Activated naive CD4-positive, alpha-beta T cell treated with anti-CD3 and anti-CD28 coated beads, Interleukin-2, amount 50 U/mL, for 72 hours (primary cell): ENCODE data around the gene RRAGC. TPM values are rescaled to one million over a fixed set of nuclear protein-coding genes. Genes with fewer than 3 reads are reported as not detected.
A peak's percentile ranks its signal among the peaks of the same experiment; 100 is the strongest.
"Not testable (repeated sequence)": the region's sequence is repeated elsewhere in the genome, so short reads cannot be mapped to it uniquely, and the experiment has no call there.

ENCODE experiments used
- ATAC-seq, 2 donors: fragments of 150-1000 bp; cut with Tn5 transposase; 2 replicates each; pipeline ENCODE4 v1.10.0; 2021; ENCODE audit warnings: mild to moderate bottlenecking in 2 of 2, moderate library complexity in 2 of 2
- DNase-seq, 2 donors: peaks; one replicate each; pipeline ENCODE4 v3.0.0; 2021 to 2022; ENCODE audit warnings: low spot score in 2 of 2
- H3K27ac Mint-ChIP-seq, 2 donors: one replicate each; pipeline ENCODE4 v1.8.0; 2022; ENCODE audit warnings: mild to moderate bottlenecking in 2 of 2, mixed read lengths in 2 of 2
- H3K36me3 Mint-ChIP-seq, 2 donors: one replicate each; pipeline ENCODE4 v1.8.0; 2022; ENCODE audit warnings: mixed read lengths in 2 of 2
- H3K9me3 Mint-ChIP-seq, 2 donors: one replicate each; pipeline ENCODE4 v1.8.0; 2022; ENCODE audit warnings: mixed read lengths in 2 of 2
- total RNA-seq, 2 donors: library from RNA; stranded (reverse); gene quantifications; one replicate each; pipeline ENCODE4 v1.2.3, GENCODE V29; 2022

The RRAGC gene
- total RNA-seq, 2 donors from 2014 or later = 23.3 to 25.0 TPM

DNA sequence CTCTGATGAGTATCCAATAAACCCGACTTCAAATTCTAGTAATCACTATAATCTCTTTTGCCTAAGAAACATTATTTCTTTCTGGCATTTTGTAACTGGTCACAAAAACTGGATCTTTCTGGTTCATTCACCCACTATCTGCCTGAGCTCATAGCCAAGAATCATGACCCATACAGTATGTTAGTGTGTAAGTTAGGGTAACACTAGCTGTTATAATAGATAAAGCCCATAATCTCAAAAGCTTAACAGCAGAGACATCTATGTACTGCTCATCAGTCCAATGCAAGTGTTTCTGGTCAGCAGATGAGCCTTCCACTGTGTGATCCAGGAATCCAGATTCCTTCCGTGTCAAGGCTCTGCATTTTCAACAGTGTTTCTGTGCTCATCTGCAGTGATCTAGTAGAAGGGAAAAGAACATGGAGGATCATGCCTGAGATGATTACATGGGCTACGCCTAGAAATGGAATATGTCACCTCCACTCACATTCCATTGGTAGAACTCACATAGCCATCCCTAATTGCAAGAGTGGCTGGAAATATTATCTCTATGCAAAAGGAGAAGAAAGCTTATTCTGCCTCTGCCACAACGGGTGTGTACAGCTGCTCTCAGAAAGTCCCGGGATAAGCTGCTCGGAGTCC lies 27.7 kb downstream of the RRAGC start:
- DNase-seq = no peak
- no peak overlapping the region for H3K27ac Mint-ChIP-seq
- ATAC-seq = no peak
- H3K9me3 Mint-ChIP-seq = no peaks in the 10 kb centered on the region
- no peaks in the 10 kb centered on the region for H3K36me3 Mint-ChIP-seq

DNA sequence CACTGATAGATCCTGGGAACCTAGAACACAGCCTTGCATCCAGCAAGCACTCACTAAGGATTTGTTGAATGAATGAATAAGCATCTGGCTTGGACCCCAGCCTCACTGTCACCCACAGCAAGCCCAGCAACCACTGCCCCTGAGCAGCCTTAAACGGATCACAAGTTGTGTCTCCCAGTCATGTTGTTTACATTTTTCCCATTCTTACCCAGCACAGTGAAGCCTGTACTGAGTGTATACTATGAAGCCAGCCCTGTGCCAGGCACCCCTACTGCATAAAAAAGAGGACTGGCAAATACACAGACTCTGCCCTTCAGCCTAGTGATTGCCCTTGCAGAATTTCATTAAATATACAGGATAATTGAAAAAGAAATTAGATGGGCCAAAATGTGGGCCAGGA lies 30.2 kb downstream of the RRAGC start:
- no peak for ATAC-seq
- H3K27ac Mint-ChIP-seq = no peak overlapping the region
- no peaks in the 10 kb centered on the region for H3K36me3 Mint-ChIP-seq
- DNase-seq = no peak
- H3K9me3 Mint-ChIP-seq = no peaks in the 10 kb centered on the region

DNA sequence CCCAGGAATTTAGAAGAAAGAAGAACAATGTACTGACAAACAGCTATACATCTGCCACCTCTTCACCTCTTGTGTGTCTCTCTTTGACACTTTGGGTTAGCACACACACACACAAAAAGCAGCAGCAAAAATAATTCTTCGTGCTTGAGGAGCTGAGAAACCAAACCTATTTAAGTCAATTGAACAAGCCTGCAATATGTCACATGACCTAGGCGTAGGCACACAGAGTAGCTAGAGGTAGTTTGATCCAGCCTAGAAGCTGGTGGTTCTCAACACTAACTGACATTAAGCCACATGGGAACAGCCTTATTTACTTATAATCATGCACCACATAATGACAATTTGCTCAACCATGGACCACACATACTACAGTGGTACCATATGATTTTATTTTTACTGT lies 32.3 kb downstream of the RRAGC start:
- ATAC-seq (no peak), DNase-seq (no peak)
- Mint-ChIP-seq H3K36me3 (no peaks in the 10 kb centered on the region), H3K9me3 (no peaks in the 10 kb centered on the region), H3K27ac (no peak overlapping the region)

DNA sequence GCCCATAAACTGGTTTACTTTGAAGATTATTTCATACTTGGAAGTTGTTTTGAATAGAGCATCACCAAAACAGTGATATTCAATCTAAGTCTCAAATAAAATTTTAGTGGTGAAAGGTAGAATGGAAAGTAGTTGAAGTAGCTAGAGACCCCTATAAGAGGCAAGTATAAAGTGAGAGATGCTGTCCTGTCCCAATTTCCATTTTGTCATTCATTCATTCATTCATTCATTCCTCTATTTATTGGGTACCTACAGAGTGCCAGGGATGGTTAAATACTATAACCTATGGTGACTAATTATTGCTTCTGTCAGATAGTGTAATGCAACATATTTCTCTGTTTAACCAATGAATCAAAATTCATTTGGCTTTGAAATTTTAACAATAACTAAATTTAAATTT lies 32.7 kb downstream of the RRAGC start:
- ATAC-seq = no peak
- Mint-ChIP-seq H3K27ac (no peak overlapping the region), H3K9me3 (no peaks in the 10 kb centered on the region), H3K36me3 (no peaks in the 10 kb centered on the region)
- DNase-seq = no peak

DNA sequence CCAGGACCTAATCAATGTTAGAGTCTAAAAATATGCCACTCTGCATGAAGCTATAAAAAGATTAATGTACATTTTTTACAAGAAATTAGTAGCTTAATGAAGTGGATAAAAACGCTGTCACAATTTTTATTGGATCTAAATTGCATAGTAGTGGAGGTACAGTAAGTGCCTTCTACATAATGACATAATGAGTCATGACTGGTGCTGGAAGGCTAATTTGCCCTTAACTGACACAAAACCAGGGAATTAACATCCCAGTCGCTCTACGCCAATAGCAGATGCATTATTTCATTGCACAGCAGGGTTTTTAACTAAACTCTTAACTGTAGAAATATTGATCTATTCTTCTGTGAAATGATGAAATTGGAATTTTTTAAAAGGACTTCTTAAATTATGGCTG lies 33.3 kb downstream of the RRAGC start:
- ATAC-seq = no peak
- no peaks in the 10 kb centered on the region for H3K9me3 Mint-ChIP-seq
- DNase-seq = no peak
- H3K27ac Mint-ChIP-seq = no peak overlapping the region
- H3K36me3 Mint-ChIP-seq = no peaks in the 10 kb centered on the region

DNA sequence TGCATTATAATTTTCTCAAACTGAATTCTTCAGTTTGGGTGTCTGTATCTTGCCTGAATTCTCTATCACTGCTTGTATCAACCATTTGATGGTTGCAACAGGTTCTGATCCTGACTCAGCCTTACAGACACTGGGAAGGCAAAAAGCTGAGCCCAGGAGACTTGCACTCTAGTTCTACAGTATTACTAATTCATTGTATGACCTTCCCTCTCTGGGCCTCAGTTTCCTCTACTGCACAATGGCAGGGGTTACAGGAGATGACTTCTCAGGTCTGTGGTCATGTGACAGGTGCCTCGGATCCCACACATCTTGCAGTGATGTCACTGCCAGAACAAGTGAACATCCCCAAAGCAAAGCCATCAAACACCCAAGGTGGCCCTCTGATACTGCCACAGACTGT lies 38.7 kb downstream of the RRAGC start:
- H3K27ac Mint-ChIP-seq = no peak overlapping the region
- no peak for ATAC-seq

DNA sequence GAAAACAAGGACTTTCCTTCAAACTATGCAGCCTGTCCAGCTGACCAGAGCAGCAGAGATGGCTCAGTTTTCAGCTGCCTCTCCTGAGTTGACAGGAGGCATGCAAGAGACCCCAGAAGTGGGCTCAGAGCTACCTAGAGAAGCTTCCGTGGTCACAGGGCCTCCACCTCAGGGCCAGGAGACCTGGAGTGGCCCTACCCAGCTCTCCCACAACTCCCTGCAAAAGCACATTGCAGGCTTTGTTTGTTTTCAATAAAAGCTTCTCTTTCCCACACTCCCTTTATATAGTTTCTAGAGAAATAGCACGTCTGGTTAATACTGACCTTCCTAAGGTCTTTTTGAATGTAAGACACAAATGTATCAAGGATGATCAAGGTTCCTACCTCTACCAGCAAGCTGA lies 40.1 kb downstream of the RRAGC start:
- no peak for DNase-seq
- H3K9me3 Mint-ChIP-seq = no peaks in the 10 kb centered on the region
- no peak for ATAC-seq
- H3K27ac Mint-ChIP-seq = no peak overlapping the region
- peaks cover 0 to 4% of the 10 kb centered on the region in 2 donors for H3K36me3 Mint-ChIP-seq

More for the DNA sequence above, 38.7 kb downstream of the RRAGC start:
- Mint-ChIP-seq H3K9me3 (no peaks in the 10 kb centered on the region), H3K36me3 (peaks cover 0 to 4% of the 10 kb centered on the region in 2 donors)
- no peak for DNase-seq

DNA sequence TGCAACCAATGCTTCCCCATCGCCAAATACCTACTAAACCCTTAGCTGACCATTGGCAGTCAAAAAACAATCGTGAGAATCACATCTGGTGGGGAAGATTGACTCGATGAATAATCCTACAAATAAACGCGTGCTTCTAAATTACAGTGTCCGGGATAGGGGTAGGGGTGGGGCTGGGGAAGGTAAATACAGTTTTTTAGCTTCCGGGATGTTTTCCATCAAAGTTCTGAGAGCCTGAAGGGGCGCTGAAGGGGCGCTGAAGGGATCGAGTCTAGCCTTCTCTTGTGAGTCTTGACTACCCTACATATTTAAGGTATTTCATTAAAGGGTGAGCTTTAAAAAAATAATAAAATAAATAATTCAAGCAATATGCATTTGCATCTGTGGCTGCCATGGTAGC lies 40.5 kb downstream of the RRAGC start:
- no peak for DNase-seq
- Mint-ChIP-seq H3K36me3 (peaks cover 0 to 4% of the 10 kb centered on the region in 2 donors), H3K27ac (no peak overlapping the region), H3K9me3 (no peaks in the 10 kb centered on the region)
- no peak for ATAC-seq

DNA sequence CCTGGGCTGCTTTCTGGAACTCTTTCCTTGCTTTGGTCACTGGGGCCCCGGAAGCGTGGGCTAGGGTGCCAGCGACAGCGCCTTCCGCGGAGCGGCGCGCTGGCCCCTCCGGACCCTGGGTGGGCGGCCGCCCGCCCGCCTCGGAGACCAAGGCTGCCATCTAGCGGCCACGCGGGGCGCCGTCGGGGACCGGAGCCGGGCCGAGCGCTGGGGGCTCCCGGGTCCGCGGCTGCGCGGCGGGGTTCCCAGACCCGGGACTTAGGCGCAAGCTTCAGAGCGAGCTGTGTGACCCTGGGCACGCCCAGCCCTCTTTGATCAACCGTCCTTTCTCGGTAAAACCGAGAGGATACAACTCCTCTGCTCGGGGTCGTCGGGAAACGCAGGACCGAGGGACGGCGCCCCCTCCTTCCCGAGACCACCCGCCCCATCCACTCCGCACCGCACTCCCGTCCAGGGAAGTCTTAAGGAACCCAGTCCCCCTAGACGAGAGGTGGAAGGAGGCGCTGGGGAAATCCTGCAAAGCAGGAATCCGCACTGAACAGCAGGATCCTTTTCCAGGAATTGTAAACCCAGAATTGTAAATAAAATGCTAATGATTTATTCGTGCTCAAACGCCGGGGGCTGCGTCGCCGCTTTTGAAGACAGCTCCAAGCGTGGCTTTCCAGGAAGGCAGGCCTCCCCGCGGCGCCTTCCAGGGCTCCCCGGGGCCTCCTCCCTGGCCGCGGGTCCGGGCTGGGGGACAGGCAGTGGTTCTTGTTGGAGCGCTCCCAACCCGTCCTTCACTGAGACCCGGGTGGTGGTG lies 41.2 kb downstream of the RRAGC start:
- DNase-seq (peak in 1 of 2 donors; percentile 79), ATAC-seq (peak; percentile 67 to 82)
- Mint-ChIP-seq H3K27ac (no peak overlapping the region), H3K36me3 (peaks cover 0 to 4% of the 10 kb centered on the region in 2 donors), H3K9me3 (no peaks in the 10 kb centered on the region)

DNA sequence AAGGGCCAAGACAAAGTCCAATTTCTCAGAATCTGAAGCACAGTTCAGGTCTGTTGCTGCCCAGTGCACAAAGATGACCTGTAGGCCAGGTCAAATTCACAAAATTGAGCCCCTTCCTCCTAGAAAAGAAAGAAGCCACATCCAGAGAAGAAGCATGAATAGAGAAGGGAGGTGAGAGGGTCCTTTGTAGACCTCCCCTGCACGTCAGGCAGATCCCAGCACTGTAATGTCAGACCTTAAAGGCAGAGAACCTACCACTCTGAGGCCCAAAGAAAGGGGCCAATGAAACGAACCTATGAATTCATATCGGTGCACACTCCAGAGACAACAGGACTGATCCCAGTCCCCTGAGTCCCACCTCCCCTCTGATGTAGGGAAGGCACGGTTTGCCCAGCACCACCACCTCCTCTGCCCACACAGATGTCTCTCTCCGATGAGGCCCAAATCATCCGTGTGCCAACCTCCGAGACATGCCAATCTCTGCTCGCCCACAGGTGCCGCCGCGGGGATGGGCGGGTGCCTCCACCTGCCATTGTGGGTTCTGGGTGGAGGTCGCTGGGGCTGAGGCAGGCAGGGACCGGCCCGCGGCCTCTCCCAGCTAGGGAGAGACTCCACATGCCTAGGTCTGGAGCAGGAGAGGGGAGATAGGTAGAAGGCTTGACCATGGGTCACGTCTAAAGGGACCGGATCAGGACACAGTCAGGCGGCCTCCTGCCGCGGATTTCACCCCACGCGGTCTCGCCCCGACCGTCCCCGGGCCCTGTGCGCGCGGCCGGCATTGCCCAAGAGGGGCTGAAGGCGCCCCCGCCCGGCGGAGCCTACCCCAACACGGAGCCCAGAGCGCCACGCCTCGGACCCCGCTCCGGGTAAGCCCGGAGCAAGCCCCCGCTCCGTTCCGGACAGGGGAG lies 42.1 kb downstream of the RRAGC start:
- no peak overlapping the region for H3K27ac Mint-ChIP-seq
- peaks cover 0 to 4% of the 10 kb centered on the region in 2 donors for H3K36me3 Mint-ChIP-seq
- H3K9me3 Mint-ChIP-seq = no peaks in the 10 kb centered on the region
- DNase-seq (no peak), ATAC-seq (peak in 1 of 2 donors; percentile 13)

DNA sequence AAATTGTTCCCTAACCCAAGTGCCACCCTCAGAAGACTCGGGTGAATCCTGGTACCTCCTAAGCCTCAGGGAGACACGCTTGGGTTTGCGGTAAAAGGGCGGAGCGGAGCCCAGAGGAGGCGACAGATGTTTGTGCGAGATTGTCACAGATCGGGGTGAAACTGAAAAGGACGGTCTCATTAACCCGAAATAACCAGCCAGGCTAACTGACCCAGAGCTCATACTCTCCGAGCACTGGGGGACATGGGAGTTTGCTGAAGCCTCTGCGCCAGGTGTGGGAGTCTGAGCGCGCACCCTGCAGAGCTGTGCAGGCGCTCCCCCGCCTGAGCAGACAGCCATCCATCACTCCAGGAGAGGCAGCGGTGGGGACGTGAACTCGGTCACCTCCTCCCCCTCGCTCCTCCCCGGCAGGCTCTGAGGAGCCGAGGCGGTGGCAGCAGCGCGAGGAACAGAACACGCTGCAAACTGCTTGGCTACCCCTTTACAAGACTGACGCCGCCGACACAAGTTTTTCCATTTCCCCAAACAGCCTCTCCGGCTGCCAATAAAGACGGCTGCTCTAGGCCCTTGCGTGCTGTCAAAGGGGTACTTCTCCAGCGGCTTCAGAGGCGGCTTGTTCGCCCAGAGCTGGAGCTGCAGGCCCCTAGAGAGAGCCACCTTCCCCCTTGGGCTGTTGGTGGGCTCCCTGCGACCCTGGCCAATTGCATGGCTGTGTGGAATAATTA lies 43.5 kb downstream of the RRAGC start:
- ATAC-seq = peak; percentile 28 to 61
- Mint-ChIP-seq H3K27ac (no peak overlapping the region), H3K36me3 (peaks cover 0 to 4% of the 10 kb centered on the region in 2 donors), H3K9me3 (no peaks in the 10 kb centered on the region)
- peak in 1 of 2 donors; percentile 21 for DNase-seq

DNA sequence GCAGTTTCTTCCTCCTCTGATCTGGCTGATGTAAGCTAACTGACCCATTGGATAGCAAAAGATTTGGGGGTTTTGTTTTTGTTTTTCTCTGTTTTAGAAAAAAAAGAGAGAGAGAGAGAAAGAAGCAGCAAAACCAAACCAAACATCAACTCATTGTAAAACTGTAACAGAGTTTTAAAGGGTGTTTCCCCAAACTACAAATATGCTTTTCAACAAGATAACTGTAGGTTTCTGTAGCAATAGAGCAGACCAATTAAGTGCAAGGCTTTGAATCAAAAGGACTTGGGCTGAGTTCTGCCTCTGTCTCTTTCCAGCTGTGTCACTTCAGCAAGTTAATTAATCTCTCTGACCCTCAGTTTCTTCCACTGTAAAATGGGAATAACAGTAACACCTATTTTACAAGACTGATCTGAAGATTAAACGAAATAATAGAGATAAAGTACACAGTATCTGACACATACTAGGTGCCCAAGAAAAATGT lies 44.5 kb downstream of the RRAGC start:
- no peak for ATAC-seq
- Mint-ChIP-seq H3K36me3 (peaks cover 0 to 4% of the 10 kb centered on the region in 2 donors), H3K9me3 (no peaks in the 10 kb centered on the region), H3K27ac (no peak overlapping the region)
- no peak for DNase-seq

DNA sequence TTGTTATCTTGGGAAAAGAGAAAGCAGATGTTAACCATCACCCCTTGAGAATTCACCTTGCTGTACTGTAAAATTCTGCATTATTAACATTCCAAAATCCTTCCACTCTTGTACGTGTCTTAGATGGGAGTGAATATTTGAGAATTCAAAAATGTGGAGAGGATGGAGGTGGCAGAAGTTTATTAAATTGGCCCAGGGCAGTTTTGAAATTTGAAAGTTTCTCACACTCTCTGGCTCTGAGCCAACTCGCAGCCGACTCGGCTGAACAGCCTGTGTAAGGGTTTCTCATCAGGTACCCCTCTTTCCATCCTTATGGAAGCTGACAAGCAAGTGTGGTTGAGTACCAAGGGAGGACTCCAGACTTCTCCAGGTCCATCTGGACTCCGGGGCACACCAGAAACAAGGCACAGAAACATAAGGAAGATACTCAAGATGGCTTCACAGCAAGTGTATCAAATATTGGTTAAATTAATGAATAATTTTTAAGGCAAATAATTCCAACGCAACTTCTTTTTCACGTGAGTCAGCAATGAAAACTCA lies 45.1 kb downstream of the RRAGC start:
- Mint-ChIP-seq H3K27ac (no peak overlapping the region), H3K9me3 (no peaks in the 10 kb centered on the region), H3K36me3 (peaks cover 0 to 4% of the 10 kb centered on the region in 2 donors)
- no peak for ATAC-seq
- no peak for DNase-seq

DNA sequence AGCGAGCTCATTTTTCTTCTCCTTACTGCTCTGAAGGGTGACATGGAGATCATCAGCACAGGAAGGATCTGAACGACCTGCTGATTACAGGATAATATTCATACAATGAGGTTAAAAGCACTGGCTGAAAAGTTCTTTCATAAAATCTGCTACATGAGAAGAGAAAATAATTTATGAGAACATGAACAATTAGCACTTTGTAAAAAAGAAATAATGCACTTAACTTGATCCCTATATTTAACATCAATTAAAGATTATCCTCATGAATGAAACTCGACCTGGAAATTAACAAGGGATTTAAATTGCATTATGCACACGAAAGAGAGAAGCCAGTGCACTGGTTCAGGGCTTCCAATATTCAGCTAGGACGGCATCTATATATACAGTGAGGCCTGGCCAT lies 46.6 kb downstream of the RRAGC start:
- ATAC-seq (no peak), DNase-seq (no peak)
- H3K36me3 Mint-ChIP-seq = peaks cover 0 to 4% of the 10 kb centered on the region in 2 donors
- no peak overlapping the region for H3K27ac Mint-ChIP-seq
- no peaks in the 10 kb centered on the region for H3K9me3 Mint-ChIP-seq

DNA sequence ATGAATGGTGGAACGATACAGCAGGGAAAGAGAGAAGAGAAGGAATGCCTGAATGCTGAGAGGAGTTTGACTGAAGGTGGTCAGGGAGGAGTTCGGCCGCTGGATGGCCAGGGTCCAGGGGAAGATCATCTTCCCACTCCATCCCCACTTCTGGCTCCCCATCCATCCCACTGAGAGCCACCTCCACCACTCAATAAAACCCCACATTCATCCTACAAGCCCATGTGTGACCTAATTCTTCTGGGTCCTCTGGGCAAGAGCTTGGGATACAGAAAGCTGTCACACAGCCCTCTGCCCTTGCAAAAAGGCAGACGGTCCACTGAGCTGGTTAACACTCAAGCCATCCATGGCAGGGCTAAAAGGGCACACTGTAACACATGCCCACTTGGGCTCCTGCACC lies 48.1 kb downstream of the RRAGC start:
- not testable (repeated sequence) for H3K9me3 Mint-ChIP-seq, H3K36me3 Mint-ChIP-seq, H3K27ac Mint-ChIP-seq, ATAC-seq, DNase-seq

DNA sequence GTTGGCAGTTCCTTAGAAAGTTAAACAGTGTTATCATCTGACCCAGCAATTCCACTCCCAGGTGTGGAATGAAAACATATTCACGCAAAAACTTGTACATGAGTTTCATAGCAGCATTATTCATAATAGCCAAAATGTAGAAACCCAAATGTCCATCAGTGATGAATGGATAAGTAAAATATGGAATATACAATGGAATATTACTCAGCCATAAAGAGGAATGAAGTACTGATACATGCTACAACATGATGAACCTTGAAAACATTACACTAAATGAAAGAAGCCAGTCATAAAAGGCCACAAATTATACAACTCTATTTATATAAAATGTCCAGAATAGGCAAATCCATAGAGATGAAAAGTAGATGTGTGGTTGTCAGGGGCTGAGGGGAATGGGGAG lies 53.5 kb downstream of the RRAGC start:
- Mint-ChIP-seq H3K9me3 (no peaks in the 10 kb centered on the region), H3K27ac (no peak overlapping the region), H3K36me3 (peaks cover 0 to 4% of the 10 kb centered on the region in 2 donors)
- ATAC-seq (no peak), DNase-seq (no peak)
